GM12801 (cell line): ENCODE measurements around the gene ADAMTS14.

ENCODE experiments used
- TF ChIP-seq, protein P1 (sequence below): IDR thresholded peaks from one replicate; pipeline ENCODE4 v1.5.1; 2011; ENCODE audit warnings: control low read depth; ENCODE audit not compliant: insufficient read length; ENCODE audit errors: extremely low read depth

The ADAMTS14 gene

DNA sequence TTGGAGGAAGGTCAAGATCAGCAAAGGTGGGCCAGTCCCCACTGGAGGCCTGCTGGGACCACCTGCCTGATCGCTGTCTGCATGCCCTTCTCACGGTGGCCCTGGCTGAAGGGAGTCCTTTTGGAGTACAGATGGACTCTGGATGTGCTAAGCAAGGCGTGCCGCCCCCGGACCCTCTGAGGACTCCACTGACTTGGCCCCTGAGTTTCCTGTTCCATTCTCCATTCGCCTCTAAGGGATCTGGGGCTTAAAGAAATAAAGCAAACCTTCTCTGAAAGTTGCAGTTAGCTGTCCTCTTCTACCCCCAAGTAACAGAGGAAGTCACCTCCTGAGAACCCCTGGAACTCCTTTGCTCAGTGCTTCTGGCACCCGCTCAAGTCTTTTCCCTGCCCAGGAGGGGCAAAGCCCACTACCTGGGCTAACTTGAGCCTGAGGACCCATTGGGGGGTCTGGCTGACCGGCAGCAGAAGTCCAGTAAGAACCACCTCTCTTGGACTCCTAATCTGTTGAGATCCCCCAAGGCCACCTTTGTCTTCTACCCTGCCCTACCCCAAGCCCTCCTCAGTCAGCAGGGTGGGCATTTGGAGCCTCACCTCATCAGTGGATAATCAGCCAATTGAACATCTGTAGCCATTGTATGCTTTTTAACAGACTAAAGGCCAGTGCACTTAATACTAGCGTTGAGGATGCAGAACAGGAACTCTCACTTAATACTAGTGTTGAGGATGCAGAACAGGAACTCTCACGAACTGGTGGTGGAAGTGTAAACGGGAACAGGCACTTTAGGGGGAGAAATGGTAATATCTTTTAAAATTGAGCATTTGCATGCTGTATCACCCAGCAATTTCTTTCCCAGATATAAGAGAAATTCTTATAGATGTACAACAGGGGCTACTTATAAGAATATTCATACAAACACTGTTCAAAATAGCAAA is 110.7 kb downstream of the ADAMTS14 start:
- TF ChIP-seq, protein P1, sequence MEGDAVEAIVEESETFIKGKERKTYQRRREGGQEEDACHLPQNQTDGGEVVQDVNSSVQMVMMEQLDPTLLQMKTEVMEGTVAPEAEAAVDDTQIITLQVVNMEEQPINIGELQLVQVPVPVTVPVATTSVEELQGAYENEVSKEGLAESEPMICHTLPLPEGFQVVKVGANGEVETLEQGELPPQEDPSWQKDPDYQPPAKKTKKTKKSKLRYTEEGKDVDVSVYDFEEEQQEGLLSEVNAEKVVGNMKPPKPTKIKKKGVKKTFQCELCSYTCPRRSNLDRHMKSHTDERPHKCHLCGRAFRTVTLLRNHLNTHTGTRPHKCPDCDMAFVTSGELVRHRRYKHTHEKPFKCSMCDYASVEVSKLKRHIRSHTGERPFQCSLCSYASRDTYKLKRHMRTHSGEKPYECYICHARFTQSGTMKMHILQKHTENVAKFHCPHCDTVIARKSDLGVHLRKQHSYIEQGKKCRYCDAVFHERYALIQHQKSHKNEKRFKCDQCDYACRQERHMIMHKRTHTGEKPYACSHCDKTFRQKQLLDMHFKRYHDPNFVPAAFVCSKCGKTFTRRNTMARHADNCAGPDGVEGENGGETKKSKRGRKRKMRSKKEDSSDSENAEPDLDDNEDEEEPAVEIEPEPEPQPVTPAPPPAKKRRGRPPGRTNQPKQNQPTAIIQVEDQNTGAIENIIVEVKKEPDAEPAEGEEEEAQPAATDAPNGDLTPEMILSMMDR, result no peak

DNA sequence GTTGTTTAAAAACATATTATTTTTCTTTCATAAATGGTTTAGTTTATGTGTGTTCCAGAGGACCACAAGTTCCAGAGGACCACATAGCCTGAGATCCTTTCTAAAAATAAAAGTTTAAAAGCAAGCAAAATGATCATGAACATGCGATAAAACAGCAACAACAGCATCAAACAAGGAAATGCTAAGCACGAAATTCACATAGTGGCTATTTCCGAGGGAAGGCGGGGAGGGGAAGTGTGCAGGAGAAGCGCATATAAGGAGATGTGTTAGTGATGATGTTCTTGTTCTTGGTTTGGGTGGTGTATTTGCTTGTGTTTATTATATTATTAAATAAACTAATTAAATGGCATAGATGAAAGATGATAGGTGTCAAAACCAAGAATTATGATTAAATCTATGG is 111.7 kb downstream of the ADAMTS14 start:
- TF ChIP-seq, protein P1, result no peak

DNA sequence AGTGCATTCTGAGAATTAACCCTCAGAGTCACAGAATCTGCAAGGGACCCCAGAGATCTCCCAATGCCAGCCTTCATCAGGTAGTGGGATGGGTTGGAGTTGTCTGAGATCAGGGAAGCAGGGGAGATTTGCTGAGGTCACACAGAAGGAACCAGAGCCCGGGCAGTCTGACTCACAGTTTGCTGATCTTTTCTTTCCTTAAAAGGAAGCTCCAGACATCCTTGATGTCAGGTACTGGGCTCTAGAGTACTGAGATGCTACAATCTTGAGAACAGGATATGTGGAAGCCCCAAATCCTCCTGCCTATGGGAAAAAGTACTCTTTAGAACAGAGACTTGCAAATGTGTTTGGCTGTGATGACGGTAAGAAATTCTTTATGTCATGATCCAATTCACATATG is 112.2 kb downstream of the ADAMTS14 start:
- TF ChIP-seq, protein P1, result no peak

DNA sequence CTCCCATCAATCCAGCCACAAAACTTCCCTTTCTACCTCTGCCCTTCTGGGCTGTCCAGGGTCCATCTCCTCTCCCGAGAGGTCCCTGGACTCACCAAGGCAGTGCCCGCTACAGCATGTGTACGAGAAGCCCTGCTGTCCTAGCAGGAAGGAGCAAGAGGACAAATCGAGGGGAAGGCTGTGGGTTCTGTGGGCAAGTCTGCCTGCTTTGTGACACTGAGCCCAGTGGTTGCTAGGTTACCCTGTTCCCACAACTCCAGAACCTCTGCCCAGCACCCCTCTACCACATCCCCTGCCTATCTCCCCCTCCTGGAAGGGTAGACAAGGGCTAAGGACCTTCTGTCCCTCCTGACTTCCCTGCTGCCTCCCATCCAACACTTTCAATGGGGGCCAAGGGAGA is 112.9 kb downstream of the ADAMTS14 start, which contains the start of gene TBATA:
Gene TBATA (minus strand): TSS at position 188 of the 400 bp plus-strand sequence. CDS start 1,998 bp downstream, outside the sequence.
- TF ChIP-seq, protein P1, result no peak

DNA sequence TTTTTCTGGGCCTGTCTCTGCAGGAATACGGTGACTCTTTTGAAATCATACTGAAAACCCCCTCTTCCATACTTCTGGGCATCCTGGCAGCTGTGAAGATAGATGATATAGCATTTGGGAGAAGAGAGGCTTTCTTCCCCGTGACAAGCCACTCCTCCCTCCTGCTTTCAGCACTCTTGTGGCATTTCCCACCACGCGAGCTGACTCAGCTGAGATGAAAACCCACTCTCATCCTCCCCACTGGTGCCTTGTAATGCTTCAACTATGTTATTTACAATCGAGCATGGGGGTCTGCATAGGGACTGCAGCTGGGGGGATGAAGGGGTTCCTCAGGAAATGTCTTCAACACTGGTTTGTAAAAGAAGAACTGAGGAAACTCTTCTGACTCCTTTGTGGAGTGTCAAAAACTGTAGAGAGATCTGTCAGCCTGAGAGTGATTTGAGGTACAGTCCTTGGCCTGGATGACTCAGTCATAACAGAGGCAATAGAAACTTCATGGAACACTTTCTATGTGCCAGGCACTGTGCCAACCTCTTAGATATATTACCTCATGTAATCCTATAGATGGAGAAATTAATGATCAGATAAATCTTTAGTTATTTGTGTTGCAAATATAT is 114.6 kb downstream of the ADAMTS14 start:
- TF ChIP-seq, protein P1, result no peak

DNA sequence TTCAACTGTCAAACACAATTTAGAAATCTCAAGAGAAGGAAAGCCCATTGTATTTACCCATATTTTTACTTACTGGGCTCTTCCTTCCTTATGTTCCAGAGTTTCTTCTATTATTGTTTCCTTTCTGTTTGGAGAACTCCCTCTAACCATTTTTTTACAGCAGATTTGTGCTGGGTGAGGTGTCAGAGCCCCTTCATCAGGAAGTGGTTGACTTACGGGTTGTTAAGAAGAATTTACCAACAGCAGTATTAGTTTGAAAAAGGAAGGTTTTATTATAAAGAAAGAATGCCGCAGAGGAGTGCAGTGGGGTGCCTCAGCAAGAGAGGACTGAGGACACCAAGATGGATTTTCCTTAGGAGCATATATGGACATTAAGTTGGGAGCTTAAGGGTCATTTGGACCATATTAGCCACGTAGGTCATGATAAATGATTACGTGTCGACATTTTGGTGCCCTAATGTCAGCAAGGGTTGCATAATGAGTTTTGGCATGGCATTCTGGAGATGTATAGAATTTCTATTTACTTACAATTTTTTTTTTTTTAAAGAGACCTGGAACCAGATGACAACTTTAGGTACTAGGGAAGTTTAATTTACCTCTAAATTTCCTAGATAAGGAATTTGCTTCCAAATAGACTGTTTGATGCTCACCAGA is 119.2 kb downstream of the ADAMTS14 start:
- TF ChIP-seq, protein P1, result no peak

DNA sequence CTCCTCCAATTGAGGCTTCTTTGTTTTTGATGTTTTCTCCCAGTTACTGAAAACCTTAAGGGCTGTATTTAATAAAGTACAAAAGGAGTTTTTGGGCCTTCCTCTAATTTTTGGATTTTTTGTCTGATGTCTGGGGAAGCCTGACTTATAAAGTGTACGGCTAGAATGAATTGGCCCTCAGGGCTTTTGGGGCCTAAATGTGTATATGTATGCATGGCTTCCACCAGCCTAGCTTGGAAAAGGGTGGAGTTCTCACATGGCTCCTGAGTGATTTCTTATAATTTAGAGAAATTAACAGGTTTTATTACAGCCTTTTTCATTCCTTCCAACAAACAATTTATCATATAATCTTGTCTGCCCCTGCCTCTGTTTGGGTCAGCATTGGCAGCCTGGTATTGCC is 123.3 kb downstream of the ADAMTS14 start:
- TF ChIP-seq, protein P1, result no peak
